Measurements from ENCODE around the gene GSTO2.

GSTO2 gene

GRCh38 chr10:104253606-104254410 lies 15.2 kb upstream of the GSTO2 start:
- TF ChIP-seq ZFX (IDR thresholded peaks at IDR 0.05), result no peak
- TF ChIP-seq, protein P1, sequence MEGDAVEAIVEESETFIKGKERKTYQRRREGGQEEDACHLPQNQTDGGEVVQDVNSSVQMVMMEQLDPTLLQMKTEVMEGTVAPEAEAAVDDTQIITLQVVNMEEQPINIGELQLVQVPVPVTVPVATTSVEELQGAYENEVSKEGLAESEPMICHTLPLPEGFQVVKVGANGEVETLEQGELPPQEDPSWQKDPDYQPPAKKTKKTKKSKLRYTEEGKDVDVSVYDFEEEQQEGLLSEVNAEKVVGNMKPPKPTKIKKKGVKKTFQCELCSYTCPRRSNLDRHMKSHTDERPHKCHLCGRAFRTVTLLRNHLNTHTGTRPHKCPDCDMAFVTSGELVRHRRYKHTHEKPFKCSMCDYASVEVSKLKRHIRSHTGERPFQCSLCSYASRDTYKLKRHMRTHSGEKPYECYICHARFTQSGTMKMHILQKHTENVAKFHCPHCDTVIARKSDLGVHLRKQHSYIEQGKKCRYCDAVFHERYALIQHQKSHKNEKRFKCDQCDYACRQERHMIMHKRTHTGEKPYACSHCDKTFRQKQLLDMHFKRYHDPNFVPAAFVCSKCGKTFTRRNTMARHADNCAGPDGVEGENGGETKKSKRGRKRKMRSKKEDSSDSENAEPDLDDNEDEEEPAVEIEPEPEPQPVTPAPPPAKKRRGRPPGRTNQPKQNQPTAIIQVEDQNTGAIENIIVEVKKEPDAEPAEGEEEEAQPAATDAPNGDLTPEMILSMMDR (conservative IDR thresholded peaks at IDR 0.05), result no peak
- peak overlapping the region; percentile 94 for H3K27ac ChIP-seq

DNA sequence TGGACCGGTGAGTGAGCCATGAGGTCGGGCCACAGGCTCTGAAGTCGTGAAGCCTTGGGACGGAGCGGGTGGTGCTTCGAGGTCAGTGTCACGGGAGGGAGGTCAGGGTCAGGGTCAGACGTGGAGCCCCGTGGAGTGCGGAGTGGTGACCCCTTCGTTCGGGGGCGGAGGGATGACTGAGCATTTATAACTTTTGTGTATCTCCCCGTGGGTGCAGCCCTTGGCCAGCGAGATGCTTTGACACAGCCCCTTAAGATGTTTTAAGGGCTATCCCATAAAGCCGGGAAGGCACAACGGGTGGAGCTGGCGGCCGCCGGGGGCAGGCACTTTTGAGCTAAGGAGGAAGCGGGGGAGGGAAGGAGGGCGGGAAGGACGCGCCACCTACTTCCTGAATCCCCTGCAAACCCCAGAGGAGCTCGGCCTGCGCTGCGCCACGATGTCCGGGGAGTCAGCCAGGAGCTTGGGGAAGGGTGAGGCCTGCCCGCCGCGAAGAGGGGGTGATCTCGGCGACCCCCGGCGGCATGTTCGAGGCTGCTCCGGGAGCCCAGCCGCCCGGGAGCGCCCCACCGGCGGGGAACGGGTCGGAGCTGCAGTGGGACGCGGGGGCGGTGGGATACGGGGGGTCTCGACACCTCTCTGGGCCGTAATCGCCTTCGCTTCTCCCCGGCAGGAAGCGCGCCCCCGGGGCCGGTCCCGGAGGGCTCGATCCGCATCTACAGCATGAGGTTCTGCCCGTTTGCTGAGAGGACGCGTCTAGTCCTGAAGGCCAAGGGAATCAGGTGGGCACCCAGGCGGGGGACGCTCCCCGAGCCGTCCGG lies 14.3 kb upstream of the GSTO2 start, which contains the start of gene GSTO1:
Gene GSTO1 (plus strand): TSS at position 400 of the 818 bp plus-strand sequence. CDS start 37 bp downstream, at position 437.
- peak; percentile 78 for TF ChIP-seq ZFX (IDR thresholded peaks at IDR 0.05)
- TF ChIP-seq, protein P1 (conservative IDR thresholded peaks at IDR 0.05), result peak; percentile 18; the same call in 1 of the 2 replicates
- H3K27ac ChIP-seq, result peak within 1 kb of the TSS; percentile 94

DNA sequence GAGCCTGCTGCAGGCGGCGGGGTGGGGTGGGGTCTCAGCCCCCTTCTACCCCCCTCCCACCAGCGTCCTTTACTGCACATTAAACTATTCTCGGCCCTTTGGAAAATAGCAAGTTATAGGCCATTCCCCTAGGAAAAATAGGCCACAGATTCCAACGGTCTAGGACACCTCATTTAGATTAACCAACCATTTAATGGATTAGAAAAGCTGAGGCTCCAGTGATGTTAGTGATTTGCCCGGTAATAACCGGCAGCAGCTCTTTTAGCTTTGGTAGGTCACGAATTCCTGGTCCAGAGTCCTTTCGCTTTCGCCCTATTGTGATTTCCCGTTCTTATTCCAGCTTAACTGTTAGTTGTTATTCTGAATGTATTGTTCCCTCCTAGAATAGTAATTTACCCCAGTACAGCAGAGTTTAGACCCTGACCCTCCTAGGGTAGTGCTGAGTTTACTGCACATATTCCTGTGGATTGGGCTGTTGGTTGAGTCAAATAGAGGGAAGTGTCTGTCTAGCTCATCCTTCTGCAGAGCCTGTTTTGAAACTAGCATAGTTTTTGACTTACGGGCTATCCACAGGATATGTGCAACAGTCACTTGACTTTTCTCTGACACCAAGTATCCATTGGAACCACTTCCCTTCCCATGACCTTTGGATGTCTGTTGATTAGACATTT lies 13.5 kb upstream of the GSTO2 start:
- TF ChIP-seq ZFX (IDR thresholded peaks at IDR 0.05), result no peak; the same call in 1 of the 2 replicates
- TF ChIP-seq, protein P1 (conservative IDR thresholded peaks at IDR 0.05), result no peak
- H3K27ac ChIP-seq, result peak overlapping the region; percentile 94

GRCh38 chr10:104256335-104256961 lies 12.5 kb upstream of the GSTO2 start:
- H3K27ac ChIP-seq, result no peak overlapping the region

DNA sequence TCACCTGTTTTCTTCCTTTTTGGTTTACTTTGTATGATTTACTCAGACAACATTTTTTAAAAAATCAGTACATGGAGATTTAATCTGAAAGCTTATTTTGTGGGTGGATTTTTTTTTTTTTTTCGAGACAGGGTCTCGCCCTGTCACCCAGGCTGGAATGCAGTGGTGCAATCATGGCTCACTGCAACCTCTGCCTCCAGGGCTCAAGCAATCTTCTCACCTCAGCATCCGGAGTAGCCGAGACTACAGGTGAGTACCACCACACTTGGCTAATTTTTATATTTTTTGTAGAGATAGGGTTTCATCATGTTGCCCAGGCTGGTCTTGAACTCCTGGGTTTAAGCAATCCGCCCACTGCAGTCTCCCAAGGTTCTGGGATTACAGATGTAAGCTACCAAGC lies 11.7 kb upstream of the GSTO2 start:
- H3K27ac ChIP-seq, result no peak overlapping the region
- TF ChIP-seq ZFX (IDR thresholded peaks at IDR 0.05), result no peak
- TF ChIP-seq, protein P1 (conservative IDR thresholded peaks at IDR 0.05), result no peak

More at GRCh38 chr10:104256335-104256961, 12.5 kb upstream of the GSTO2 start:
- TF ChIP-seq, protein P1 (conservative IDR thresholded peaks at IDR 0.05), result no peak
- TF ChIP-seq ZFX (IDR thresholded peaks at IDR 0.05), result no peak

GRCh38 chr10:104258209-104258608 lies 10.8 kb upstream of the GSTO2 start:
- no peak overlapping the region for H3K27ac ChIP-seq
- TF ChIP-seq ZFX (IDR thresholded peaks at IDR 0.05), result no peak
- TF ChIP-seq, protein P1 (conservative IDR thresholded peaks at IDR 0.05), result no peak
